Keratinocyte (primary cell): Measurements from ENCODE around the gene QSOX2. TPM values are rescaled to one million over a fixed set of nuclear protein-coding genes. Genes with fewer than 3 reads are reported as not detected.

ENCODE experiments used
- DNase-seq: peaks from one replicate; pipeline ENCODE4 v3.0.0-alpha.2; 2011; ENCODE audit warnings: low read depth, missing footprints, low spot score
- FAIRE-seq: peaks from 2 replicates; lab custom pipeline; 2011; peaks lifted over from hg19 to GRCh38; lab: Jason Lieb, UNC
- H2AFZ ChIP-seq: 2 replicates; pipeline ENCODE4 v1.6.0; 2012; ENCODE audit warnings: low read length, control low read depth, inconsistent platforms; ENCODE audit not compliant: control insufficient read depth
- H3K27ac ChIP-seq: 2 replicates; pipeline ENCODE4 v1.5.1; 2011; ENCODE audit warnings: low read length; ENCODE audit not compliant: control insufficient read depth, insufficient read depth
- H3K27me3 ChIP-seq: 3 replicates; pipeline ENCODE4 v1.6.0; 2011; ENCODE audit warnings: low read length; ENCODE audit not compliant: control insufficient read depth, insufficient read depth; ENCODE audit errors: extremely low read depth
- H3K36me3 ChIP-seq, 2 experiments: 2 replicates in 1 of 2; 3 replicates in 1 of 2; pipeline ENCODE4 v1.5.1; 2011; ENCODE audit warnings: low read length in 2 of 2, mild to moderate bottlenecking in 1 of 2; ENCODE audit not compliant: control insufficient read depth in 2 of 2, insufficient read depth in 2 of 2; ENCODE audit errors: extremely low read depth in 1 of 2
- H3K4me1 ChIP-seq: 3 replicates; pipeline ENCODE4 v1.5.1; 2011; ENCODE audit warnings: low read length; ENCODE audit not compliant: control insufficient read depth, insufficient read depth; ENCODE audit errors: extremely low read depth
- H3K4me2 ChIP-seq: 3 replicates; pipeline ENCODE4 v1.6.0; 2011; ENCODE audit warnings: low read depth, low read length; ENCODE audit not compliant: control insufficient read depth, insufficient read depth; ENCODE audit errors: extremely low read depth
- H3K4me3 ChIP-seq, 3 experiments: fragments of 200-600 bp in 1 of 3; sonication (generic) in 1 of 3; 2 replicates in 2 of 3; 3 replicates in 1 of 3; pipeline ENCODE4 v1.5.1; 2011 to 2016; ENCODE audit warnings: low read length in 3 of 3, mild to moderate bottlenecking in 3 of 3, control low read depth in 2 of 3, inconsistent platforms in 1 of 3, low read depth in 1 of 3, mixed read lengths in 1 of 3, mixed run types in 1 of 3, moderate library complexity in 1 of 3; ENCODE audit not compliant: control insufficient read depth in 2 of 3, insufficient read depth in 2 of 3; ENCODE audit errors: extremely low read depth in 1 of 3
- H3K79me2 ChIP-seq: 2 replicates; pipeline ENCODE4 v1.6.0; 2012; ENCODE audit warnings: low read length; ENCODE audit not compliant: control insufficient read depth, insufficient read depth
- H3K9ac ChIP-seq: 3 replicates; pipeline ENCODE4 v1.6.0; 2011; ENCODE audit warnings: low read length; ENCODE audit not compliant: control insufficient read depth, insufficient read depth; ENCODE audit errors: extremely low read depth
- H3K9me1 ChIP-seq: 3 replicates; pipeline ENCODE4 v1.6.0; 2011; ENCODE audit warnings: low read length; ENCODE audit not compliant: control insufficient read depth, insufficient read depth; ENCODE audit errors: extremely low read depth
- H3K9me3 ChIP-seq: 2 replicates; pipeline ENCODE4 v1.5.1; 2012; ENCODE audit warnings: low read depth, low read length; ENCODE audit not compliant: control insufficient read depth
- H4K20me1 ChIP-seq: 3 replicates; pipeline ENCODE4 v1.6.0; 2011; ENCODE audit warnings: low read length; ENCODE audit not compliant: control insufficient read depth, insufficient read depth; ENCODE audit errors: extremely low read depth
- EZH2 ChIP-seq: IDR thresholded peaks from one replicate; pipeline ENCODE4 v1.6.1; 2012; ENCODE audit warnings: inconsistent platforms, mild to moderate bottlenecking, low read length, moderate library complexity
- dilution Hi-C: fragments of 300-500 bp; cut with MboI; formaldehyde crosslinking; loops from one replicate; pipeline ENCODE4 v1.7.0; 2020; ENCODE audit warnings: low sequenced_read_pairs; ENCODE audit not compliant: extremely low pct_ligation_motif_present
- polyA plus RNA-seq, 5 experiments: library from polyadenylated mRNA; depleted of rRNA in 3 of 5; stranded (reverse) in 3 of 5; stranded (forward) in 1 of 5; unstranded in 1 of 5; fragments of >200 nt; gene quantifications; 1 replicate in 1 of 5; 2 replicates in 3 of 5; 3 replicates in 1 of 5; pipeline versions ENCODE4 v1.2.1 to v1.2.3, GENCODE V29; 2011 to 2012; ENCODE audit warnings: missing spikeins in 2 of 5, low read depth in 1 of 5, low replicate concordance in 1 of 5
- TF ChIP-seq, protein P1 (sequence below), 3 experiments: IDR thresholded peaks in 1 of 3; conservative IDR thresholded peaks in 1 of 3; optimal IDR thresholded peaks in 1 of 3; 2 replicates in 2 of 3; 3 replicates in 1 of 3; pipeline versions ENCODE3 to v1.5.1; 2011; ENCODE audit warnings: low read length in 3 of 3, mild to moderate bottlenecking in 3 of 3, moderate library complexity in 2 of 3, control low read depth in 1 of 3, inconsistent platforms in 1 of 3; ENCODE audit not compliant: insufficient read depth in 2 of 3; ENCODE audit errors: extremely low read depth in 1 of 3

QSOX2 gene
- polyA plus RNA-seq, 1 donor (not counting 4 experiments of a cell fraction or from before 2014, with no cell fraction given) = 11.9 TPM

- DNase-seq (no peak), FAIRE-seq (no peak)
- peaks cover 84% of the 10 kb centered on the region for H3K27me3 ChIP-seq
- no peaks in the 10 kb centered on the region for H3K79me2 ChIP-seq
- dilution Hi-C loops = no loop called here
- TF ChIP-seq EZH2 = no peak
- TF ChIP-seq, protein P1, sequence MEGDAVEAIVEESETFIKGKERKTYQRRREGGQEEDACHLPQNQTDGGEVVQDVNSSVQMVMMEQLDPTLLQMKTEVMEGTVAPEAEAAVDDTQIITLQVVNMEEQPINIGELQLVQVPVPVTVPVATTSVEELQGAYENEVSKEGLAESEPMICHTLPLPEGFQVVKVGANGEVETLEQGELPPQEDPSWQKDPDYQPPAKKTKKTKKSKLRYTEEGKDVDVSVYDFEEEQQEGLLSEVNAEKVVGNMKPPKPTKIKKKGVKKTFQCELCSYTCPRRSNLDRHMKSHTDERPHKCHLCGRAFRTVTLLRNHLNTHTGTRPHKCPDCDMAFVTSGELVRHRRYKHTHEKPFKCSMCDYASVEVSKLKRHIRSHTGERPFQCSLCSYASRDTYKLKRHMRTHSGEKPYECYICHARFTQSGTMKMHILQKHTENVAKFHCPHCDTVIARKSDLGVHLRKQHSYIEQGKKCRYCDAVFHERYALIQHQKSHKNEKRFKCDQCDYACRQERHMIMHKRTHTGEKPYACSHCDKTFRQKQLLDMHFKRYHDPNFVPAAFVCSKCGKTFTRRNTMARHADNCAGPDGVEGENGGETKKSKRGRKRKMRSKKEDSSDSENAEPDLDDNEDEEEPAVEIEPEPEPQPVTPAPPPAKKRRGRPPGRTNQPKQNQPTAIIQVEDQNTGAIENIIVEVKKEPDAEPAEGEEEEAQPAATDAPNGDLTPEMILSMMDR (optimal IDR thresholded peaks at IDR 0.05 in 1 of 3, IDR thresholded peaks at IDR 0.05 in 1 of 3, conservative IDR thresholded peaks at IDR 0.05 in 1 of 3; ENCODE audit: extremely low read depth in 1 of 3, insufficient read depth in 2 of 3, low read length in 3 of 3) = no peak
- no peaks in the 10 kb centered on the region for H3K4me1 ChIP-seq
- H3K4me2 ChIP-seq = no peak overlapping the region
- H4K20me1 ChIP-seq = peaks cover 9% of the 10 kb centered on the region
- no peaks in the 10 kb centered on the region for H3K36me3 ChIP-seq
- H3K27ac ChIP-seq = no peak overlapping the region
- no peaks in the 10 kb centered on the region for H3K9me1 ChIP-seq
- no peak overlapping the region for H3K9ac ChIP-seq
- no peaks in the 10 kb centered on the region for H3K9me3 ChIP-seq
- H3K4me3 ChIP-seq = no peak overlapping the region
- H2AFZ ChIP-seq = no peak overlapping the region
Measured at GRCh38 chr9:136201174-136201573, 44.4 kb downstream of the QSOX2 start.

DNA sequence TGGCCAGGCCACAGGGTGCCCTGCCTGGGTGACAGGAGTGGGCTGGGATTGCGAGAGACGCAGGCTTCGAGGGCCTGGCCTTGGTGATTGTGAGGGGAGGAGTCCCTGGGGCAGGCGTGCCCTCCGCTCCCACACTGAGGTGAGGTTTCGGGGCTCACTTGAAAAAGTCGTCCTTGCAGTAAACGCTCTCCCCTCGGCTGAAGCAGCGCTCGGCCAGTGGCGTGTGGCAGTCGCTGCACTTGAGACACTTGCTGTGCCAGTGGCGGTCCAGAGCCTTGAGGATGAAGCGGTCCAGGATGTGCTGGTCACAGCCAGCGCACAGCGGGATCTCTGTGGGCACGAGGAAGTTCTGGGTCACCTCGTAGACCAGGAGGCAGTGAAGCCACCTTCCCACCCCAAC, 45.2 kb downstream of the QSOX2 start:
- dilution Hi-C loops = no loop called here
- H3K79me2 ChIP-seq = no peaks in the 10 kb centered on the region
- H3K9me3 ChIP-seq = no peaks in the 10 kb centered on the region
- H3K4me3 ChIP-seq = no peak overlapping the region
- no peak overlapping the region for H3K4me2 ChIP-seq
- H3K27ac ChIP-seq = no peak overlapping the region
- TF ChIP-seq, protein P1 (optimal IDR thresholded peaks at IDR 0.05 in 1 of 3, IDR thresholded peaks at IDR 0.05 in 1 of 3, conservative IDR thresholded peaks at IDR 0.05 in 1 of 3; ENCODE audit: extremely low read depth in 1 of 3, insufficient read depth in 2 of 3, low read length in 3 of 3) = no peak
- TF ChIP-seq EZH2 = no peak
- FAIRE-seq (no peak), DNase-seq (no peak)
- H4K20me1 ChIP-seq = peaks cover 2% of the 10 kb centered on the region
- no peaks in the 10 kb centered on the region for H3K9me1 ChIP-seq
- peaks cover 90% of the 10 kb centered on the region for H3K27me3 ChIP-seq
- no peak overlapping the region for H2AFZ ChIP-seq
- H3K9ac ChIP-seq = no peak overlapping the region
- H3K36me3 ChIP-seq = no peaks in the 10 kb centered on the region
- H3K4me1 ChIP-seq = no peaks in the 10 kb centered on the region
